Inflammatory macrophage treated with lipopolysaccharide for 4 hours (primary cell): Measurements from ENCODE around the gene GALNT12.

Experiments used
- DNase-seq: peaks from one replicate; pipeline ENCODE4 v3.0.0-alpha.2; 2020

Gene GALNT12, protein sequence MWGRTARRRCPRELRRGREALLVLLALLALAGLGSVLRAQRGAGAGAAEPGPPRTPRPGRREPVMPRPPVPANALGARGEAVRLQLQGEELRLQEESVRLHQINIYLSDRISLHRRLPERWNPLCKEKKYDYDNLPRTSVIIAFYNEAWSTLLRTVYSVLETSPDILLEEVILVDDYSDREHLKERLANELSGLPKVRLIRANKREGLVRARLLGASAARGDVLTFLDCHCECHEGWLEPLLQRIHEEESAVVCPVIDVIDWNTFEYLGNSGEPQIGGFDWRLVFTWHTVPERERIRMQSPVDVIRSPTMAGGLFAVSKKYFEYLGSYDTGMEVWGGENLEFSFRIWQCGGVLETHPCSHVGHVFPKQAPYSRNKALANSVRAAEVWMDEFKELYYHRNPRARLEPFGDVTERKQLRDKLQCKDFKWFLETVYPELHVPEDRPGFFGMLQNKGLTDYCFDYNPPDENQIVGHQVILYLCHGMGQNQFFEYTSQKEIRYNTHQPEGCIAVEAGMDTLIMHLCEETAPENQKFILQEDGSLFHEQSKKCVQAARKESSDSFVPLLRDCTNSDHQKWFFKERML

DNA sequence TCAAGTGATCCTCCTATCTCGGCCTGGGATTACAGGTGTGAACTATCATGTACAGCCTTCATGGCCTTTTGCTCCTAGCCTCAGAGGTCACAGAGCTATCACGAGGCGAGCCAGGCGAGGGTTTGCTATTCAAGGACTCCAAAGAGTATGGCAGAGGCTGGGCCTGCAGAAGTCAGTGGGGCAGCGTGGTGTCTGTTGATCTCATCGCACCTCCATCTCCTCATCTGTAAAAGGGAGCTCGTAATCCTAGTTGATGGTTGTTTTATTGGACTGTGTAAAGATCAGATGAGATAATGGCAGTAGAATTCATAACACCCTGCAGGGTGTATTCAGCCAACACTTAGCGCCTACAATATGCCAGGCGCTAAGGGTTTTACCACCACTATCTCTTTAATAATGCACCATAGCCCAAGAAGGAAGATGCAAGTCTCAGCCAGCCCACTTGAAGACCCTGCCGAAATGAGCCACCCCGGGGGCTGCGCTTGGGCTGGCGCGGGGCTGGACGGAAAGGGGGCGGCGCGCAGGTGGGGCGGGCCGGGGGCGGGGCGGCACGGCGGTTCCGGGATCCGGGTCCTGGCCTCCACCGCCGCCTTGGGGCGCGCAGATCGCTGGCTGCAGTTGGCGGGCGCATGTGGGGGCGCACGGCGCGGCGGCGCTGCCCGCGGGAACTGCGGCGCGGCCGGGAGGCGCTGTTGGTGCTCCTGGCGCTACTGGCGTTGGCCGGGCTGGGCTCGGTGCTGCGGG, at the start of gene GALNT12:
TSS of gene GALNT12 (plus strand) at position 601 of the 744 bp plus-strand sequence. CDS start at position 630, 29 bp downstream.
- DNase-seq, result peak; percentile 45

DNA sequence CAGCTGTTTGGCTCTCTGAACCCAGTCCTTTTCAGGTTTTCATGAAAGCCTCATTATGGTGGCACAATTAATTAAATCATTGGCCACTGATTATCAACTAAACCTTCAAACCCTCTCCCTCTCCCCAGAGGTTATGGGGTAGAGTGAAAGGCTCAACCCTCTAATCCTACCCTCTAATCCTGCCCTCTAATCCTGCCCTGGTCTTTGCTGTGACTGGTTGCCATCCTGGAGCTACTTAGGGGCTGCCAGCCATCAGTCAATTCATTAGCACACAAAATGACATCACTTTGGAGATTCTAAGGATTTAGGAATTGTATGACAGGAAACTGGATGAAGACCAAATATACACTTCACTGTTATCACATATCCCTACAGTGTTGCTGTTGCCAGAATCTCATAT, 47.2 kb upstream of the GALNT12 start:
- no peak for DNase-seq

DNA sequence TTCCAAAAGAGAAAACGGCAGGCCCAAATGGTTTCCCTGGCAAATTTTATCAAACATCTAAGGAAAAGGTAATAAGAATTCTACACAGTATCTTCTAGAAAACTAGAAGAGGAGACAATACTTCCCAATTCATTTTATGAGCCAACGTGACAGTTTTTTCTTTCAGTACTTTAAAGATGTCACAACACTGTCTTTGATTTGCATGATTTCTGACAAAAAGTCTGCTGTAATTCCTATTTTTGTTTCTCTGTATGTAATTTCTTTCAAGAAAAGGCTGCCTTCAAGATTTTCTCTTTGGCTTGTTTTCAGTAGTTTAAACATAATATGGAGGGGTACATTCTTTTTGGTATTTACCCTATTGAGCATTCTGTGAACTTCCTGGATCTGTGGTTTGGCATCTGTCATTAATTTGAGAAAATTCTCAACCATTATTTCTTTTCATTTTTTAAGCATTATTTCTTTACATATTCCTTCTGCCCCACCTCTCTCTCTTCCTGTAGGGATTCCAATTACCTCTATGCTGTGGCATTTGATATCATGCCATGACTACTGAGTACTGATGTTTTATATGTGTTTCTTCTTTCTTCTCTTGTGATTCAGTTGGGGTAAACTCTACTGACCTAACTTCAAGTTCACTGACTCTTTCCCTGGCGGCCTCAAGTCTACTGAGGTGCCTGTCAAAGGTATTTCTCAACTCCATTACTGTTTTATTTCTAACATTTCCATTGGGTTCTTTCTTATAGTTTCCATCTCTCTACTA, 43.3 kb upstream of the GALNT12 start:
- DNase-seq, result peak; percentile 51

DNA sequence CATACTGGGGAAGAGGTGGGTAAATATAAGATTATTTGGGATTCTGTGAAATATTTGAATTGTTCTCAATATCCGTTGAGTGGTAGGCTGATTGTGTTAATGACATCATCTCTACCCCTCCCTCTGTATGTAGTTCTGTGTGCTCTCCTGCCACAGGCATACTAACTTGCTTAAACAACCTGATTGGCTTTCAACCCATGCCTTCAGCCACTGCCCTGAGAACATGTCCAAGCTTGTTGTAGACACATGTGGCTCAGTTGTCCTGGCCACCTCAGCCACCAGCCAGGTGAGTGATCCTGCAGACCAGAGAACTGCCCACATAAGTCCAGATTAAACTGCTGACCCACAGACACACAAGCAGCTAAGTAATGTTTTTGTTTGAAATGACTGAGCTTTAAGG, 42.2 kb upstream of the GALNT12 start:
- no peak for DNase-seq

DNA sequence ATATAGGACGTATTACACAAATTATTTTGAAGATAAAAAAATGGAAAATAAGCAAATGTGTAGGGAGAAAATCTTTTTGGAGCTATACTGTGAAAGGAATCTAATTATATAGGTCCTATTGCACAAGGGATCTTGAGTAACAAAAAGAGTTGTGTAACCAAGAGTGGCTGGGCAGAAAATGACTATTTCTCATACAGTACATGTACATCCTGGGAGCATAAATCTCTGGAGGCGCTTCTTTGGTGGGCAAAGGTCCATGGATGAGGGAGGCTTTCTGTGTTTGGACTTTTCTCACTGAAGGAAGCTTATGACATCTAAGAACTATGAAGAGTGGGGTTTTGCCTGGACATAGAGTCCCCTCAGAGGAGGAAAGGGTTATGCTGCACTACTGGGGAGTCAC, 40.9 kb upstream of the GALNT12 start:
- DNase-seq, result peak; percentile 85

DNA sequence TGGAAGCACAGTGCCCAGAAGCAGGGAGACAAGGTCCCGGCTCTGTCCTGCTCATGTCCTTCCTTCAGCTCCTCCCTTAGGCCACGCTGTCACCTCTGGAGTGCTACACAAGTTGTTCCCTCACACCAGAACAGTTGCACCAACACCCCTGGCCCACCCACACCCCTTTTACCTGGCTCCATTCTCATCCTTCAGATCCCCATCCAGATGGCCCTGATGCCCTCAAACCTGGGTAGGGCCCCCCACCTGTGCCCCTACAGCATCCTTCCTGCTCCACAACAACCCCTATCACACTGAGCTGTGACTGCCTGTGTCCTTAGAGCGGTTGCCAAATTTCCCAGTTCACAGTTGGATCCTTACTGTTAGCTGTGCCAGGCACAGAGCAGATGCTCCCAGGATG, 40.3 kb upstream of the GALNT12 start:
- no peak for DNase-seq

DNA sequence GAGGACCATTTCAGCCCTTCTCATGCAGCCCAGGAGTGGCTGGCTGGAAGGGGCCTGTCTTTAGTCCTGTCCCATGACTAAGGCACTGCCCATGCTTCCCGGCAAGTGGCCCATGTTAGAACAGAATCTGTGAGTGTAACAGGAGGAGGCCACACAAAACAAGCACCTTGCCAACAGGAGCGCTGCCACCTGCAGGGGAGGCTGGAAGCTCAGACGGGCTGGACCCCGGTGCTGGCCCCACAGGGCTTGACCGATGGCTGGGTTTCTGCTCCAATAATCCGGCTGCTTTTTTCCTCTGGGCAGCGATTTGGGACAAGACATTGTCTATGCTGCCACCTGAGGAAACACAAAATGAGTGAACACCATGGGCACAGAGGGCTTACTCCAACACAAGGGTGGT, 39.6 kb upstream of the GALNT12 start:
- DNase-seq, result no peak

DNA sequence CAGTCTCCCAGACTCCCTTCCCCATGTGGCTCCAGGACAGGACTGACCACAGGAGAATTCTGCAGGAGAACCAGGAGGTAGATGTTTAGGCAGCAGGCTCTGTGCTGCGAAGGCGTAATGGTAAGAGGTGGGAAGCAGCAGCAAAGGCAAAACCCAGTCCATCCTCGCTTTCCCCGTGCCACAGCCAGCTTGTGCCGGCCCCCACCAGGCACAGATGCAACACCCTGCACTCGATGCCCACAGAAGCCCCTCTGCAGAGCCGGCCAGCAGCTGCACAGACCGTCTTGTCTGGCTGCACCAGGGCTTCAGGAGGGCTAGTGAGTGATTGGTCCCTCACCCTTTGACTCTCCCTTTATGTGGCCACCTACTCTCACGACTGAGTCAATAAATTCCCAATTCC, 39.1 kb upstream of the GALNT12 start:
- DNase-seq, result no peak

DNA sequence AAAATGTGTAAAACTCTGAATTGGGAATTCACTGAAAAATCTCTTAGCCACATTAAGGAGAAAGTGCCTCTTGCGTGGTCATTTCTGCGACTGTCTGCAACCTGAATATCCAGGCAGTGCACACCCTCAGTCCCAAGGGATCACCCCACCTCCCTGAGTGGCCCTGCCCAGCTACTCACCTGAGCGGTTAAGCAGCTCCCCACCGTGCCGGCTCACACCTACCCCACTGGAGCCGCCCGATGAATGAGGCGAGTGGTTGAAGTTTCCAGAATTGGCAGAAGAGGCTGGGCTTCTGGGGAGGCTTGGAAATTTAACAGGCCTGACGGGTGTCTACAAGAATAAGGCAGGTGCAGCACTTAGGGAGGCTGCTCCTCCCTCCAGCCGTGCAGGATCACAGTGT, 36.8 kb upstream of the GALNT12 start:
- no peak for DNase-seq

DNA sequence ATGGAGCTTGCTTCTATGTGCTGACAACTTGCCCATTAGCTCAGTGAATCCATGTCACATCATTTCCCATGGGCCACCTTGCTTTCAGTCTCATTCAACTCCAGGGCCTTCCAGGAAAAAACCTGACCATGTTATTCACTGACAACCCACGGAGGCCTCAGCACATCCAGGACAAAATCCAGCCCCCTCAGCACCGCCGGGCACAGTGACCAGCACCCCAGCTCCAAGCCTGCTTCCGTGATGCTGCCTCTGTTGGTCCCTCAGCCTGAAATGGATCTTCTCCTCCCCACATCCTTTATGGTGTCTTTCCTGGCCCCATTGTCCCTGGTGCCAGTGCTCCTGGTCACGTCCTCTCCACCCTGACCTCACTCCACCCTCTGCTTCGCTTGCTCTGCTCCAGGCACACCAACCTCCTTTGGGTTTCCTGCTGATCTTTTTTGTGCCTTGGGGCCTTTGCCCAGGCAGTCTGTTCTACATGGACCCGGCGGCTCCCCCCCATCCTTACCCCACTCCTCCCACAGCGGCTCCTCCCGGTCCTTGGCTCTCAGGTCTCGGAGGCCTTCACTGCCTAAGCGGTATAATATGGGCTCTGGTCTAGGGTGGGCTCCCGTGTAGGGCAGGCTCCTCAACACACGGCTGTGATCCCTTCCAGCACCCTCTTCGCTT, 36.1 kb upstream of the GALNT12 start:
- DNase-seq, result no peak

DNA sequence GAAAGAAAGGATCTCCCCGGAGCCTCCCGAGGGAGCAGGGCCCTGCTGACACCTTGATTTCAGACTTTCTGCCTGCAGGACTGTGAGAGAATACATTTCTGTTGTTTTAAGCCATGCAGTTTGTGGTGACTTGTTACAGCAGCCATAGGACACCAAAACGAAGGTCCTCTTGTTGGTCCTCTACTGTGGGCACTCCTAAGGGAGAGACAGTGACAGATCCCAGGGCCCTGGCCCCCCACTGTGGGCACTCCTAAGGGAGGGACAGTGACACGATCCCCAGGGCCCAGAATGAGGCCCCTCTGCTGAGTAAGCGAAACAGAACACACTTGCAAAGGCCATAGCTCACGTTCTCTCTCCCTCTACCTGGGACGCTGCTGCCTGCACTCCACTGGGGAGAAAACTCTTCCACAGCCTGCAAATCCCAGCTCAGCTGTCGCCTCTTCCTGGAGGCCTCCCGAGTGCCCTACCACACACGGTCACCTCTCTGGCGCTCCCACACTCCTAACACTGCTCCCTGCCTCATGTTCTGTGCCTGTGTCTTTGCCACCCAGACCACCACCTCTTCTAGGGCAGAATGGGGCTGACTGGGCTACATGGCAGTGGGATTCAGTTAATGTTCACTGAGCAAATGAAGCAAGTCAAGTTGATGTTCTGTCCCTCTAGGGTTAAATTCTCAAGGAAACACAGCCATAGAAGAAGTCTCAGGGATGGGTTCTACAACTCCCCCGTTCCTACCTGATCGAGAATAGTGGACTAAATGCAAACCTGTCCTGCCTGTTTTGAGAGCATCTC, 34.9 kb upstream of the GALNT12 start:
- DNase-seq, result no peak

DNA sequence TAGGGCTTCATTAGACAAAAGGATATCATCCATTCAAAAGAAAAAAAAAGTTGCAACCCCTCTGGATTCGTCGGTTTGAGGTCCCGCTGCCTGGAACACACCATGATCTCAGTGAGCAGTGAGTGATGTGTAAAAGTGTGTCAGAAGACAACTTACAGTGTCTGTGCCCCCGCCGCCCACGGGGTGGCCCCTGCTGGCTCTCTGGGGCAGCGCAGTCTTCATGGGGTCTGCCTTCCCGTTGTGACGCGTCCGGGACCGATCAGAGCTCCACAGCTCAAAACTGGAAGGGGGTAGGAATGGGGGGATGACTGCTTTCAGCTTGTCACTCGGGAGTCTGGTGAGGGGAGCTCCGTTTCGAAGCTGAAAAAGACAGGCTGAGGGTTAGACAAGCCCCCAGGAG, 33.7 kb upstream of the GALNT12 start:
- DNase-seq, result no peak

DNA sequence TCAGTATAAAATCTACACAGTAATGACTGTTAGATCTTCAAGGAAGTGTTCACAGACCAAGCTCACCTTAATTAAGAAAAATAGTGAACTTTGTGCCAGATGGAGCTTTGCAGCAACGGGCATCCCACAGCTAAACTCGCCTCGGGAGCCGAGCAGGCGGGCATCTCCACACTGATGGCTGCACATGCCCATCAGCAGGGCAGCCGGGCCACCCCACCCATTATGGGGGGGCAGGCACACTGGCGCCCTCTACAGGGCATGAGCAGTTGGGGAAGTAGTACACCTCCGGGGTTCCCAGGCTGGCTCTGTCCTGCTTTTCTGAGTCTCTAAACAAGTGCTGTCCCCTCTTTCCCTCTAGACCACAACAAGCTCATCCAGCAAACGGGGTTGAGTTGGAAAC, 32.7 kb upstream of the GALNT12 start:
- peak; percentile 30 for DNase-seq

DNA sequence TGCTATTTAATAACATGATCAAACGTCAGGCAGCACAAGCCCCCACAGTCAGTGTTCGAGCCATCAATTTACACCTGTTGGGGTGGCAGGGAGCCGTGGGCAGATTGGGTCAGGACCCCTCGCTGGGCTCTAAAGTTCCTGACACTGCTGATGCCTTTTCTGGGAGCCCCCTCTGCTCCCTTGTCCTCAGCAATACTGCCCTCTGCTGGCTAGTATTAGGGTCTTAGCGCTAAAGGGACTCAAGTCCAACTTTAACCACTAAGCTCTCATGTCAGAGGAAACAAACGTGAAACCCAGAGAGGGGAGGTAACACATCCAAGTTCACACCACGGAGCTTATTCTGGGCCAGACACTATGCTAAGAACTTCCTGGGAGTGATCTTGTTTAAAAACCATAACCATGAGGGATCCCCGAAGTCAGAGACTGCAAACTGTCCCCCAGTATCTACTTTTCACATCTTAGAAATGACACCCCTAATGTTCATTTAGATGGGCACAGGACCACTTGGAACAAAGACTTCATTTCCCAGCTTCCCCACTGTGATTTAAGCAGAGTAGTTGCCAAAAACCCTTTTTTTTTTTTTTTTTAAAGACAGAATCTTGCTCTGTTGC, 31.5 kb upstream of the GALNT12 start:
- DNase-seq, result peak; percentile 69

DNA sequence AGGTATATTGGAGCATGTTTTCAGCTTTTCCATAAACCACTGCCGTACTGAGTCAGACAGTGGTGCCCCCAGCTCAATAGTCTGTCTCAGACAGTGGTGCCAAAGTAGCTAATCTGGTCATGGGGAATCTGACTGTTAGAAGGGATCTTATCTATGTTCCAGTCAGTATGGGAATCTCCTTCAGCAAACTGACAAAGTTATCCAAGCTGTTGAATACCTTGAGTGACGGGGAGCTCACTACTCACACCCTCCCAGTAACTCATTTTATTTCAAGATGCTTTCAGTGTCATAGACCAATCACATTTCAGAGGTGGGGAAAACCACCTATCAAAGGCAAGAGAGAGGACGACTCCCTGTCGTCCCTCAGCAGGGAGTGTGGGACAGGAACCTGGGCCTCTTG, 29.9 kb upstream of the GALNT12 start:
- DNase-seq, result no peak

DNA sequence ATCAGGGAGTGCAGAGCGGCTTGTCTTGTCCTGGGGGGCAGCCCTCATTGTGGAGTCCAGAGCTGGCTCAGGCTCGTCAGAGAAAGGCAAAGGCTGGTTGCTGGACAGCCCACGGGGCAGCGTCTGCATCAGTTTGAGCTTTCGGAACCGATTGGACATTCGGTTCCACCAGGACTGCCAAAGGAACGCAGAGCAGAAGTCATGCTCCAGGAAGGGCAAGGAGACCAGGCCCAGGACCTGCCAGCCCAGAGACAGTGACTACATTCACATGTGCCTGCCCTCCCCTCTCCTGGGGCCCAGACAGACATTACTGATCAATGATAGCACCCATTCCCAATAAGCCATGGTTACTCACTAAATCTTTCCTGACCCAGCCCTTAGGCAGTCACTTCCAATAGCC, 29.2 kb upstream of the GALNT12 start:
- DNase-seq, result no peak

DNA sequence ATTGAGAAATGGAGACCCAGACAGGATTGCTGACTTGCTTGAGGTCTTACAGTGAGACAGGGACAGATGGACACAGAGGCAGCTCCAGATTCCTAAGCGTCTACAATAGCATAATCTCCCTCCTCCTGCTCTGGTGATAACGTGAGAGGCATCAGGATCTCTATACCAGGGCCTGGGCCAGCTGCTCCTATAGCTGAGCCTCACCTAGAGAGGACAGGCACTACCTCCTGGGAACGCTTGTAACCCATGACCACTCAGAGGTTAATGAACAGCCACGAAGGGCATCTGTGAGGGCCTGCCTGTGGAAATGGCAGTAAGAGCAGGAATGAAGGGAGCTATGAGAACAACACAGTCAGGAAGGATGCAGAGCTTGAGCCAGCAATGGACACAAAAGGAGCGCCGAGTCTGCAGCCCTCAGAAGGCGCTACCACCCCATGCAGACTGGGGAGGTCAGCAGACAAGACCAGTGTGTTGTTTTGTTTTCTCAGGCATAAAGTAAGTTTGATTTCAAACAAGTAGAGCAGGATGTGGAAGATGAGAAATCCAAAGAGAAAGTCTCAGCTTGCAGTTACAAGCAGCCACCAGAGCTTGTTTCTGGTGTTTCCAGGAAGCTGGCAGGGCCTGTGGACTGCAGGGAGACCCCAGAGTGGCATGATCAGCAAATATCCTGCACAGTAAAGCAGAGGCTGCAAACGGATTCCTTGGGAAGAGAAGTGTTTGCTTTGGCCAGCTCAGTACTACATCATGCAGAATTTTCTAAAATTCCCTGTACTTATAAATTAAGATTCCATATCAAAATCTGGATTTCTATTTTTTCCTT, 28.5 kb upstream of the GALNT12 start:
- DNase-seq, result no peak

DNA sequence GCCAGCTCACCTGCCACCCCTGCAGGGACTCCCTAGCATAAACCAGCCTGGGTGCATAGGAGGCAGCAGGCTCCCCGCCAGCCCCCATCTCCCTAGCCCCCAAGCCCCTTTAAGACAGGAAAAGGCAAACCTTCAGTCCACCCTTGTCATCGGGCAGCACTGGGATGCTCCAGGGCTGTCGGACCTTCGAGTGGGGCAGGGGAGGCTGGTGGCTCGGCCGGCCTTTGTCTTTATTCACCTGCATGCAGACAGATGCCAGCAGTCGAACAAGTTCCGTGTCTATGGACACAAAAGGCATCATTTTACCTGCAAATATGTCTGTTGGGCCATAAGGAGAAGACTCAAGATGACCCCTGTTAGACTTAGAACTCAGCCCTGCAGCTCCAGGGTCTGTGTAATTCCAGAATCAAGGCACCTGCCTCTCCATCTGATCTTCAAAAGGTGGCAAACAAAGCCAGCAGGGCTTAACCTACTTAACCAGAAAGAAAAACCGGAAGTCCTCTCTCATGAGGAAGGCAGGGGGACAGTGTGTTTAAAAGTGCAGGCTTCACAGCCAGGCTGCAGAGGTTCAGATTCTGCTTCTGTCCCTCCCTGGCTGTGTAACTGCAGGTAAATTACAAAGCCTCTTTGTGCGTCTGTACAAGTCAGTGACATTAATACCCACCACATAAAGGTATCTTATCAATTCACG, 27.3 kb upstream of the GALNT12 start:
- no peak for DNase-seq

DNA sequence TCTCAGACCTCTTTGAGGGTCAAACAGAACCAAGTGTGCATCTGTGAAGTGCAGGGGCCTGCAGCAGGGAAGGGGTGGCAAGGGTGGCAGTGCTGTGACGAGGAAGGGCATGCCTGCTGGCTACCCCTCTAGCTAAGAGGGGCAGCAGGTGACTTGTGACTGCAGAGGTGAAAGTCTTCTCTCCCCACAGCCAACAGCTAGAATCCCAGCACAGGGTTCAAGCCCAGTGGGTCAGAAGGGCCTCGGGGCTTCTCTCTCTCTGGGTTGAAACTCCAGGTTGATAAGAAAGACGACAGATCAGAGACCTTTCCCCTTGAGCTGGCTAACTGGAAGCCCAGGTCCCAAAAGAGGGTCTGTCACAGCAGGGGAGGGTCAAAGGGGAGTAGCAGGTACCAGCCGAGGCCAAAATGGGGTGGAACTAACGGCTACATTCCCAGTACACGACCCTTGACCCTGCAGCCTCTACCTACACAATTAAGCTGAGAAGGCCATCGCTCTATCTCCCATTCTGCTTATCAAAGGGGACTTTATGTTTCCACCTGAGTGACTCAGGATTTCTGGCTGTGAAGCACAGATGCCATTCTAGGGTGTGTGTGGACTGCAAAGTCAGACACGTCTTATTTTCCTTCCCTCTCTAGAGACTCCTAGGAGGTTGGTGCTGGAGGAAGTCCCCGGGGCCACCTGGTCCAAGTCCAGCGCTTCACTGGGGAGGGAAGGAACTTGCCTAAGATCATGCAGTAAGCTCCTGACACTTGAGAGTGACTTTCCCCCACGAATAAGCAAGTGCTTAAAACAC, 25.7 kb upstream of the GALNT12 start:
- no peak for DNase-seq
